ENCODE data around the gene CDK5RAP2.
"Not testable (repeated sequence)": the region's sequence is repeated elsewhere in the genome, so short reads cannot be mapped to it uniquely, and the experiment has no call there.

The CDK5RAP2 gene

DNA sequence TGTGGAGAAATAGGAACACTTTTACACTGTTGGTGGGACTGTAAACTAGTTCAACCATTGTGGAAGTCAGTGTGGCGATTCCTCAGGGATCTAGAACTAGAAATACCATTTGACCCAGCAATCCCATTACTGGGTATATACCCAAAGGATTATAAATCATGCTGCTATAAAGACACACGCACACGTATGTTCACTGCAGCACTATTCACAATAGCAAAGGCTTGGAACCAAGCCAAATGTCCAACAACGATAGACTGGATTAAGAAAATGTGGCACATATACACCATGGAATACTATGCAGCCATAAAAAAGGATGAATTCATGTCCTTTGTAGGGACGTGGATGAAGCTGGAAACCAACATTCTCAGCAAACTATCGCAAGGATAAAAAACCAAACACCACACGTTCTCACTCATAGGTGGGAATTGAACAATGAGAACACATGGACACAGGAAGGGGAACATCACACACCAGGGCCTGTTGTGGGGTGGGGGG lies 27.7 kb downstream of the CDK5RAP2 start:
- not testable (repeated sequence) for H3K9me3 ChIP-seq (ENCODE audit: control insufficient read depth in 1 of 2, low read length in 2 of 2); H3K9ac ChIP-seq (ENCODE audit: low read depth in 1 of 2, low read length in 2 of 2)

DNA sequence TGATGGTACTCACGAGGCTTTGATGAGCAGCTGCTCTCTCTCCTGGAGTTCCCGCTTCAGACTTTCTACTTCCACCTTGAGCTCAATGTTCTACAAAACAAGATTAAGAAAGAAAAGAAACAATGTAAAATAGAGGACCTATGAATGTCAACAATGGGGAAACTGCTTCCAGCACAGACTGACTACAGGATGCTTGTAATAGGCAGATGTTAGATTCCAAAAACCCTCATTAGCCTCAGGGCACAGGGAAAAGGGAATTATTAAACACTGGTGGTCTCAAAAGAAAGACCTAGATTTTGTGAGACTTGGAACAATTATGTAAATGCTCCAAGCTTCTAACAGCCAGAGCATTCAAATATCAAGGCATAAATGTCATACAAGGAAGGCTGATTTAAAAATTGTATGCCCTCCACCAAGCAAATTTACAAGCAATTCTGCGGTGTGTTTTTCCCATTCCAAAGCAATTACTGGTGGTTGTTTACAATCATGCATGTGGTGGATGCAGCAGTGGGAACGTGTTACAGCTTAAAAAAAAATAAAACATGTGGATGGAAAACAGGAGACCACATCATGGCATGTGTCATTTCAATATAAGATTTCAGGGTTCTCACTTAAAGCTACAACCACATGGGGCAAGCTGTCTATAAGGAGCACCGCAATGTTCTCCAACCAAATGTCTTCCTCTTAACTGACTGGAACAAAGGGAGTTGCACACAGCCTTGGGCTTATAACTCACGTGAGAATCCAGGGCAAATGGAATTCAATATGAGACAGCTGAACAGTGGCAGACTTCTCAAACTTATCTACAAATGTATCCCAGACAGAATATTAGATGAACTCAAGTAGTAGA lies 34.0 kb downstream of the CDK5RAP2 start:
- H3K4me1 ChIP-seq (ENCODE audit: control insufficient read depth in 1 of 2, insufficient read depth in 2 of 2, low read length in 2 of 2), result no peaks in the 10 kb centered on the region
- no peaks in the 10 kb centered on the region for H3K27me3 ChIP-seq (ENCODE audit: control insufficient read depth in 1 of 2, insufficient read depth in 2 of 2, low read length in 2 of 2)
- no peak overlapping the region for H3K27ac ChIP-seq (ENCODE audit: low read depth, low read length)
- H3K4me3 ChIP-seq (ENCODE audit: low read depth in 1 of 2, low read length in 2 of 2), result no peak overlapping the region
- no peaks in the 10 kb centered on the region for H3K9me3 ChIP-seq (ENCODE audit: control insufficient read depth in 1 of 2, low read length in 2 of 2)
- no peak overlapping the region for H3K9ac ChIP-seq (ENCODE audit: low read depth in 1 of 2, low read length in 2 of 2)
- peaks cover 14 to 74% of the 10 kb centered on the region in 2 donors for H3K36me3 ChIP-seq (ENCODE audit: control insufficient read depth in 1 of 2, insufficient read depth in 2 of 2, low read length in 2 of 2)

More for the DNA sequence above, 27.7 kb downstream of the CDK5RAP2 start:
- not testable (repeated sequence) for H3K4me3 ChIP-seq (ENCODE audit: low read depth in 1 of 2, low read length in 2 of 2); H3K27me3 ChIP-seq (ENCODE audit: control insufficient read depth in 1 of 2, insufficient read depth in 2 of 2, low read length in 2 of 2); H3K27ac ChIP-seq (ENCODE audit: low read depth, low read length); H3K4me1 ChIP-seq (ENCODE audit: control insufficient read depth in 1 of 2, insufficient read depth in 2 of 2, low read length in 2 of 2)
- H3K36me3 ChIP-seq (ENCODE audit: control insufficient read depth in 1 of 2, insufficient read depth in 2 of 2, low read length in 2 of 2), result peaks cover 0 to 35% of the 10 kb centered on the region in 2 donors

DNA sequence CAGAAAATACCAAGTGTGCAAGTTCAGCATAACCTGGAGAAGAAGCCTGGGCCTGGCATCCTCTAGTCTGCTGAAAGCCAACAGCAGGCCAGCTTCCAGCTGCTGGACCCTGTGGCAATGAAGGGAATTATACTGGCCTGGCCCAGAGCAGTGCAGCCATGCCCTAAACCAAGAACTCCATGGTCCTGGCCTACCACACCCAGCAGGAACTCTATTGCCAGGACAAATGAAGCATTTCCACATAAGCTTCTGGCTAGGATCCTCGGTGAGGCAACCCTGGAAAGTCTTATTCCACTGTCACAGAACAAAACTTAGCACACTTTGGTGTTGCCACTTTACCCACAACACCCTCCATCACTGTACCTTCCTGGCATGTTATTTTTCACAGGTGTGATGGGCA lies 35.5 kb downstream of the CDK5RAP2 start:
- H3K27ac ChIP-seq (ENCODE audit: low read depth, low read length), result no peak overlapping the region
- peaks cover 14 to 77% of the 10 kb centered on the region in 2 donors for H3K36me3 ChIP-seq (ENCODE audit: control insufficient read depth in 1 of 2, insufficient read depth in 2 of 2, low read length in 2 of 2)

DNA sequence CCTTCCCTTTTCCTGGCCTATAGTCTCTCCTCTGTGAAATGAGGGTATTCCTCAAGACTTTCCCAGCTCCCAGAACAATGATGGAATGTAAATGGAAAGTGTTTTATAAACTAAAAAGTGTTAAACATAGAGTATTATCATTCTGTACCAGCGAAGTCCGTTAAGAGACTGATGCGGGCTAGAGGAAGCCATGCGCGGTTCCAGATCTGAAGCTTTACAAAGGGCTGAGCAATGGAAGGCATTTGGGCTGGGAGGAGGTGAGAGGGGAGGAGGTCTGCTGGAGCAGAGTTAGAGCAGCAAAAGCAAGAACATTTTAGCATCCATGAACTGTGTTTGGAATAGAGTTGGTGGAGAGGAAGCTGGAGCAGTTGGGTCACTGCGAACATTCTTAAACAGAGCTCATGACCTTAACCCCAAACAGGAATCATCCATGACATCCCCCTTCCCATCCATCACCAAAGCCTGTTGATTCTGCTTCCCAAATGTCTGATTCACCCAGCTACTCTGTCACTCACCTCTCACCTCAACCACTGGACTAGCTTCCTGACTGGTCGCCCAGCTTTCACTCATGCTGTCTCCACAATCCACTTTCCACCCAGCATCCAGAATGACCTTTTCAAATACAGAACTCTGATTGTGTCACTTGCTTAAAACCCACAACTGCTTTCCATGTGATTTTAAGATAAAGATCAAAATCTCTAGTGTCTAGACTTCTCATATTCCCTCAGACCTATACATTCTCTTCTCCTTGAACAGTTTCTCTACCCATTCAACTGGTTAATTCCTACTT lies 37.1 kb downstream of the CDK5RAP2 start:
- Histone ChIP-seq H3K27ac (ENCODE audit: low read depth, low read length) (no peak overlapping the region), H3K36me3 (ENCODE audit: control insufficient read depth in 1 of 2, insufficient read depth in 2 of 2, low read length in 2 of 2) (peaks cover 21 to 70% of the 10 kb centered on the region in 2 donors), H3K9ac (ENCODE audit: low read depth in 1 of 2, low read length in 2 of 2) (no peak overlapping the region), H3K4me3 (ENCODE audit: low read depth in 1 of 2, low read length in 2 of 2) (no peak overlapping the region), H3K9me3 (ENCODE audit: control insufficient read depth in 1 of 2, low read length in 2 of 2) (no peaks in the 10 kb centered on the region), H3K4me1 (ENCODE audit: control insufficient read depth in 1 of 2, insufficient read depth in 2 of 2, low read length in 2 of 2) (no peaks in the 10 kb centered on the region), H3K27me3 (ENCODE audit: control insufficient read depth in 1 of 2, insufficient read depth in 2 of 2, low read length in 2 of 2) (no peaks in the 10 kb centered on the region)

More for the DNA sequence above, 35.5 kb downstream of the CDK5RAP2 start:
- H3K27me3 ChIP-seq (ENCODE audit: control insufficient read depth in 1 of 2, insufficient read depth in 2 of 2, low read length in 2 of 2), result no peaks in the 10 kb centered on the region
- H3K9me3 ChIP-seq (ENCODE audit: control insufficient read depth in 1 of 2, low read length in 2 of 2), result no peaks in the 10 kb centered on the region
- no peak overlapping the region for H3K9ac ChIP-seq (ENCODE audit: low read depth in 1 of 2, low read length in 2 of 2)
- H3K4me1 ChIP-seq (ENCODE audit: control insufficient read depth in 1 of 2, insufficient read depth in 2 of 2, low read length in 2 of 2), result no peaks in the 10 kb centered on the region
- H3K4me3 ChIP-seq (ENCODE audit: low read depth in 1 of 2, low read length in 2 of 2), result no peak overlapping the region

DNA sequence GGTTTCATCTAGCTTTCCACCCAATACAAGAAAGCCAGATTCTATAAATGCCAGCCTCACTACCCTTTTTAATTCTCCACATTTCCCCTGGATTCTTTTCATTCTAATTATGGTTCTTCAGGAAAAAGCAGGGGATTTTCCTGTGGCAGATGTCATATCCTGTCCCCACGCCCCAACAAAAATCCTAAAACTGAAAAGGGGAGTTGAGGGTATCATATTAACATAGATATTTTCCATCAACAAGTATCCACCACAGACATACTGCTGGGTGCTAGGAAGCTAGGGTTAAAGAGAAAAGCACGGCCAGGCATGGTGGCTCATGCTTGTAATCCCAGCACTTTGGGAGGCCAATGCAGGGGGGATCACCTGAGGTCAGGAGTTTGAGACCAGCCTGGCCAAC lies 38.0 kb downstream of the CDK5RAP2 start:
- Histone ChIP-seq H3K27ac (ENCODE audit: low read depth, low read length) (no peak overlapping the region), H3K9ac (ENCODE audit: low read depth in 1 of 2, low read length in 2 of 2) (no peak overlapping the region), H3K27me3 (ENCODE audit: control insufficient read depth in 1 of 2, insufficient read depth in 2 of 2, low read length in 2 of 2) (no peaks in the 10 kb centered on the region), H3K9me3 (ENCODE audit: control insufficient read depth in 1 of 2, low read length in 2 of 2) (no peaks in the 10 kb centered on the region), H3K4me1 (ENCODE audit: control insufficient read depth in 1 of 2, insufficient read depth in 2 of 2, low read length in 2 of 2) (no peaks in the 10 kb centered on the region), H3K36me3 (ENCODE audit: control insufficient read depth in 1 of 2, insufficient read depth in 2 of 2, low read length in 2 of 2) (peaks cover 21 to 73% of the 10 kb centered on the region in 2 donors), H3K4me3 (ENCODE audit: low read depth in 1 of 2, low read length in 2 of 2) (no peak overlapping the region)

DNA sequence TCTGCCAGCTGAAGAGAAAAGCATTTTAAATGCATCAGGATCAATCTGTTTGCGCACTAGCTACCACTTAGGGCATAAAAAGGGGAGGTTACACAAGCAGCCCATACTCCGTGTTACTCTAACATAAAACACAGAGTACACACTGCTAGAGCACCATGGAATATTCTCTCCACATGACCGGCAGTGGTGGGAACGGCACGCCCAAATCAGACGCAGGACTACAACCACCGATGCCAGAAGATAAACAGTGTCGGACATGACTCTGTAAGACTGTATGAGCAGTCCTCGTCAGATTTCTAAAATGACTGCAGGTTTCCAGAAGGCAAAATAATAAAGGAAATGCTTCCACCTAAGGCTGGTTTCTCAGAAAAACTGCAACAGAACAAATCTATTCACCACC lies 40.0 kb downstream of the CDK5RAP2 start:
- H3K27me3 ChIP-seq (ENCODE audit: control insufficient read depth in 1 of 2, insufficient read depth in 2 of 2, low read length in 2 of 2), result no peaks in the 10 kb centered on the region
- H3K36me3 ChIP-seq (ENCODE audit: control insufficient read depth in 1 of 2, insufficient read depth in 2 of 2, low read length in 2 of 2), result peaks cover 33 to 71% of the 10 kb centered on the region in 2 donors
- no peak overlapping the region for H3K27ac ChIP-seq (ENCODE audit: low read depth, low read length)
- H3K9ac ChIP-seq (ENCODE audit: low read depth in 1 of 2, low read length in 2 of 2), result no peak overlapping the region
- no peak overlapping the region for H3K4me3 ChIP-seq (ENCODE audit: low read depth in 1 of 2, low read length in 2 of 2)
- H3K4me1 ChIP-seq (ENCODE audit: control insufficient read depth in 1 of 2, insufficient read depth in 2 of 2, low read length in 2 of 2), result no peaks in the 10 kb centered on the region
- no peaks in the 10 kb centered on the region for H3K9me3 ChIP-seq (ENCODE audit: control insufficient read depth in 1 of 2, low read length in 2 of 2)

DNA sequence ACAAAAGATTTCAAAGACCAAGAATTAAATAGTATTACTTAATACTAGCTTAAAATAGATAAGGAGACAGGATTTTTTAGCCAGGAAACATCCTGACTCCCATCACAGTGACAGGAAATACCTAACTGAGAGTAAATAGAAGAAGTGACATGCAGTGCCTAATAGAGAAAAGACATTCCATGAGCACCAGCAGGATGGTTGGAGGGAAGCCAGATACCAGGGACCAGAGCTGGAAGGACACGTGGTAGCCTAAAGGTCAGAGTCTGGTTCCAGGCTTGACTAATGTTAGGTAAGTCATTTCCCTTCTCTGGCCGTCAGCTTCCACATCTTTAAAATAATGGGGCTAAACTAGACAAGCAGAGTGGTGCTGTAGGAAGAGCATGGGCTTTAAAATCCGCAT lies 41.6 kb downstream of the CDK5RAP2 start:
- H3K36me3 ChIP-seq (ENCODE audit: control insufficient read depth in 1 of 2, insufficient read depth in 2 of 2, low read length in 2 of 2), result peaks cover 32 to 71% of the 10 kb centered on the region in 2 donors
- H3K4me3 ChIP-seq (ENCODE audit: low read depth in 1 of 2, low read length in 2 of 2), result no peak overlapping the region
- no peak overlapping the region for H3K27ac ChIP-seq (ENCODE audit: low read depth, low read length)

DNA sequence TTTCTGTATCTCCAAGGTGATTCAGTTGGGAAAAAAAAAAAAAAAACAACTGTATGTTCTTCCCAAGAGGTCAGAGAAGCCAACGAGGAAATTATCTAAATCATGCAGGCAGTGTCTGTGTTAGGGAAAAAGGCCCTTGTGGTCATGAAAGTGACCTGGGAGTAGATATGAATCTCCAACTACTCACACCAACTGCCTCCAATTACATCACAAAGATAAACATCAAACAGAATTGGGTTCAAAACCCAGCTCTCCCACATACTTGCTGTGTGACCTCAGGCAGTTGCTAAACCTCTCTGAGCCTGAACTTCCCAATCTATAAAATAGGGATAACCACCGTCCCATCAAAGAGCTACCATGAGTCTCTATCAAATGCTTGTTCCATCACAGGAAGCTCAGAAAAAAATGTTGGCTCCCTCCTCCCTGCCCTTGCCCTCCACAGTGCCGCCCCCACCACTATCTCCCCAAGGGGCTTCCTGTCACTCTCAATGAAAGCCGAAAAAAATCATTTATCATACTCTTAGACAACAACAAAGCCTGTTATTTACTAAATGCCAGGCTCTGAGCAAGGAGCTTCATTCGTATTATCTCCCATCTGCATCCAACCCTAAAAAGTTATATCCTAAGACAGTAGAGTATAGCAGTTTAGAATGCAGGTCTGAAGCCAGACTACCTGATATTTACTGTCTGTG lies 42.9 kb downstream of the CDK5RAP2 start:
- no peaks in the 10 kb centered on the region for H3K9me3 ChIP-seq (ENCODE audit: control insufficient read depth in 1 of 2, low read length in 2 of 2)
- no peaks in the 10 kb centered on the region for H3K4me1 ChIP-seq (ENCODE audit: control insufficient read depth in 1 of 2, insufficient read depth in 2 of 2, low read length in 2 of 2)
- H3K27ac ChIP-seq (ENCODE audit: low read depth, low read length), result no peak overlapping the region
- no peaks in the 10 kb centered on the region for H3K27me3 ChIP-seq (ENCODE audit: control insufficient read depth in 1 of 2, insufficient read depth in 2 of 2, low read length in 2 of 2)
- peaks cover 41 to 74% of the 10 kb centered on the region in 2 donors for H3K36me3 ChIP-seq (ENCODE audit: control insufficient read depth in 1 of 2, insufficient read depth in 2 of 2, low read length in 2 of 2)
- H3K4me3 ChIP-seq (ENCODE audit: low read depth in 1 of 2, low read length in 2 of 2), result no peak overlapping the region
- no peak overlapping the region for H3K9ac ChIP-seq (ENCODE audit: low read depth in 1 of 2, low read length in 2 of 2)

More for the DNA sequence above, 41.6 kb downstream of the CDK5RAP2 start:
- Histone ChIP-seq H3K27me3 (ENCODE audit: control insufficient read depth in 1 of 2, insufficient read depth in 2 of 2, low read length in 2 of 2) (no peaks in the 10 kb centered on the region), H3K9ac (ENCODE audit: low read depth in 1 of 2, low read length in 2 of 2) (no peak overlapping the region), H3K9me3 (ENCODE audit: control insufficient read depth in 1 of 2, low read length in 2 of 2) (no peaks in the 10 kb centered on the region), H3K4me1 (ENCODE audit: control insufficient read depth in 1 of 2, insufficient read depth in 2 of 2, low read length in 2 of 2) (no peaks in the 10 kb centered on the region)

DNA sequence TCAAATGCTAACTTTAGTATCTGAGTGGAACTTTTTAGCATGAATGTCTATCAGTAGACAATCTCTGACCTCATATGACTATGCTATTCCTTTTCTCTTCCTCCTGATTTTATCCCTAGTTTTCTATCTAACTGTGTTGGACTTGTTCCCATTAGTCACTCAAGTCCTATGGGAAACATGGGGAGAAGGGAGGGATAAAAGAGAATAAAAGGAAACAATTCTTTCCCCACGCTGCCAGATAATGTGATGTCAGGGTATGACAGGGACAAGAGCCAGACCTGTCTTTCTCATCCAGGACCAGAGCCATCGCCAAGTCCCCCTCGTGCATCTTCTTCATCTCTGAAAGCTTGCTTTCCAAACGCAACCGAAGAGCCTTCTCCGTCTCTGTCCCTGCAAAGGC lies 43.9 kb downstream of the CDK5RAP2 start:
- H3K4me1 ChIP-seq (ENCODE audit: control insufficient read depth in 1 of 2, insufficient read depth in 2 of 2, low read length in 2 of 2), result no peaks in the 10 kb centered on the region
- H3K27ac ChIP-seq (ENCODE audit: low read depth, low read length), result no peak overlapping the region
- no peak overlapping the region for H3K9ac ChIP-seq (ENCODE audit: low read depth in 1 of 2, low read length in 2 of 2)
- no peaks in the 10 kb centered on the region for H3K9me3 ChIP-seq (ENCODE audit: control insufficient read depth in 1 of 2, low read length in 2 of 2)
- peaks cover 38 to 73% of the 10 kb centered on the region in 2 donors for H3K36me3 ChIP-seq (ENCODE audit: control insufficient read depth in 1 of 2, insufficient read depth in 2 of 2, low read length in 2 of 2)
- H3K27me3 ChIP-seq (ENCODE audit: control insufficient read depth in 1 of 2, insufficient read depth in 2 of 2, low read length in 2 of 2), result no peaks in the 10 kb centered on the region
- H3K4me3 ChIP-seq (ENCODE audit: low read depth in 1 of 2, low read length in 2 of 2), result no peak overlapping the region

All from duodenal mucosa (tissue), 2 donors.